ENCODE measurements around the gene EPB41L5. TPM values are rescaled to one million over a fixed set of nuclear protein-coding genes. Genes with fewer than 3 reads are reported as not detected.

The EPB41L5 gene
- total RNA-seq, 1 experiment from 2014 or later, result 34.9 TPM

GRCh38 chr2:120104772-120105171 lies 91.9 kb downstream of the EPB41L5 start:
- ChIA-PET POLR2A (no interaction called here), CTCF (no interaction called here)
- Mint-ChIP-seq H3K36me3 (peaks cover 8% of the 10 kb centered on the region), H3K9me3 (no peaks in the 10 kb centered on the region), H3K4me3 (no peak overlapping the region), H3K4me1 (no peaks in the 10 kb centered on the region), H3K27ac (no peak overlapping the region), H3K27me3 (ENCODE audit: low read depth) (no peaks in the 10 kb centered on the region)
- no peak for TF ChIP-seq E2F1 (CRISPR knock-in tag; IDR thresholded peaks at IDR 0.05)
- TF ChIP-seq FOXP4 (CRISPR knock-in tag; IDR thresholded peaks at IDR 0.05), result no peak
- TF ChIP-seq E2F5 (CRISPR knock-in tag; IDR thresholded peaks at IDR 0.05), result no peak
- no peak for TF ChIP-seq CDX4 (CRISPR knock-in tag; IDR thresholded peaks at IDR 0.05; ENCODE audit: borderline replicate concordance)
- no peak for TF ChIP-seq MYBL2 (CRISPR knock-in tag; IDR thresholded peaks at IDR 0.05)
- TF ChIP-seq EMX1 (CRISPR knock-in tag; IDR thresholded peaks at IDR 0.05), result no peak
- TF ChIP-seq TEAD4 (CRISPR knock-in tag; IDR thresholded peaks at IDR 0.05), result no peak
- no peak for TF ChIP-seq ZNF138 (CRISPR knock-in tag; conservative IDR thresholded peaks at IDR 0.05)
- TF ChIP-seq SMAD3 (CRISPR knock-in tag; IDR thresholded peaks at IDR 0.05; ENCODE audit: borderline replicate concordance), result no peak
- no peak for TF ChIP-seq PREB (CRISPR knock-in tag; IDR thresholded peaks at IDR 0.05; ENCODE audit: borderline replicate concordance)
- no peak for ATAC-seq
- no peak for DNase-seq (ENCODE audit: low spot score)

- no peaks in the 10 kb centered on the region for H3K9me3 Mint-ChIP-seq
- no peak overlapping the region for H3K27ac Mint-ChIP-seq
- H3K36me3 Mint-ChIP-seq, result peaks cover 7% of the 10 kb centered on the region
- H3K27me3 Mint-ChIP-seq (ENCODE audit: low read depth), result no peaks in the 10 kb centered on the region
- TF ChIP-seq ATF3 (CRISPR knock-in tag; conservative IDR thresholded peaks at IDR 0.05), result no peak
- no peak for TF ChIP-seq ESRRA (CRISPR knock-in tag; IDR thresholded peaks at IDR 0.05; ENCODE audit: borderline replicate concordance)
- no peak for TF ChIP-seq ZSCAN18 (CRISPR knock-in tag; IDR thresholded peaks at IDR 0.05)
- no peak for TF ChIP-seq USF1 (CRISPR knock-in tag; IDR thresholded peaks at IDR 0.05)
- no peak for TF ChIP-seq ZNF396 (CRISPR knock-in tag; IDR thresholded peaks at IDR 0.05; ENCODE audit: borderline replicate concordance)
- TF ChIP-seq OVOL2 (CRISPR knock-in tag; IDR thresholded peaks at IDR 0.05; ENCODE audit: borderline replicate concordance), result no peak
- POLR2A ChIA-PET, result no interaction called here
- CTCF ChIA-PET, result no interaction called here
- H3K4me1 Mint-ChIP-seq, result no peaks in the 10 kb centered on the region
- ATAC-seq (no peak), DNase-seq (ENCODE audit: low spot score) (no peak)
- no peak overlapping the region for H3K4me3 Mint-ChIP-seq
Observed at GRCh38 chr2:120105360-120105759, 92.5 kb downstream of the EPB41L5 start.
